HFFc6 (cell line): ENCODE results near the gene CHIC1. TPM values are rescaled to one million over a fixed set of nuclear protein-coding genes. Genes with fewer than 3 reads are reported as not detected.
"Not testable (repeated sequence)": the region's sequence is repeated elsewhere in the genome, so short reads cannot be mapped to it uniquely, and the experiment has no call there.

ENCODE experiments used
- DNase-seq: peaks from one replicate; pipeline ENCODE4 v3.0.0-alpha.2; 2018
- H3K27ac Mint-ChIP-seq: 2 replicates; pipeline ENCODE4 v1.8.0; 2020; ENCODE audit warnings: mild to moderate bottlenecking, mixed read lengths
- H3K27me3 Mint-ChIP-seq: 2 replicates; pipeline ENCODE4 v1.8.0; 2021; ENCODE audit warnings: mild to moderate bottlenecking, moderate library complexity, mixed read lengths; ENCODE audit not compliant: insufficient read depth
- H3K36me3 Mint-ChIP-seq: 2 replicates; pipeline ENCODE4 v1.8.0; 2021; ENCODE audit warnings: low read depth, mixed read lengths
- H3K4me1 Mint-ChIP-seq: 2 replicates; pipeline ENCODE4 v1.8.0; 2020; ENCODE audit warnings: low read depth, mixed read lengths
- H3K4me3 Mint-ChIP-seq: 2 replicates; pipeline ENCODE4 v1.8.0; 2020; ENCODE audit warnings: mild to moderate bottlenecking, moderate library complexity, mixed read lengths
- H3K9me3 Mint-ChIP-seq: 2 replicates; pipeline ENCODE4 v1.8.0; 2020; ENCODE audit warnings: mild to moderate bottlenecking, mixed read lengths
- CTCF ChIP-seq: fragments of 200-600 bp; sonication (generic); IDR thresholded peaks from 2 replicates; pipeline ENCODE4 v1.5.0; 2021; ENCODE audit warnings: antibody characterized with exemption, mild to moderate bottlenecking
- long read RNA-seq: library from polyadenylated mRNA; unstranded; transcript quantifications from one replicate; pipeline ENCODE4 v2.0.0, GENCODE V29; 2019
- total RNA-seq, 6 experiments: library from RNA; stranded (reverse); fragmentation: NEBNext Ultra II Directional; extraction: Animal tissue kit (Norgen Biotek cat#: 25700); gene quantifications; 2 replicates in 1 of 6; 3 replicates in 5 of 6; pipeline ENCODE4 v1.2.3, GENCODE V29; 2021

Gene CHIC1
- total RNA-seq: 10 to 100 TPM in 5 of 6 experiments, 1 to 10 TPM in 1; 9.6 to 12.0 (median 11.0) TPM
- long read RNA-seq, full-length matches to known transcripts: 1 of 4 reads
- long read RNA-seq, partial matches to known transcripts: 0 of 4 reads
- long read RNA-seq, other reads (novel, unspliced or antisense): 3 of 4 reads

- Mint-ChIP-seq H3K27me3 (no peaks in the 10 kb centered on the region), H3K9me3 (no peaks in the 10 kb centered on the region)
Measured at GRCh38 chrX:73562984-73563737, at the start of gene CHIC1. CHIC1 (plus strand) TSS chrX:73563197; CDS start chrX:73563285, 88 bp downstream.

GRCh38 chrX:73522823-73523222 lies 40.2 kb upstream of the CHIC1 start:
- H3K4me1 Mint-ChIP-seq, H3K36me3 Mint-ChIP-seq, H3K4me3 Mint-ChIP-seq, DNase-seq, H3K27me3 Mint-ChIP-seq, H3K9me3 Mint-ChIP-seq, H3K27ac Mint-ChIP-seq: not testable (repeated sequence)

More at GRCh38 chrX:73562984-73563737, at the start of gene CHIC1:
- H3K4me1 Mint-ChIP-seq: peaks cover 13% of the 10 kb centered on the region
- peak; percentile 51 for DNase-seq
- TF ChIP-seq CTCF: no peak
- no peaks in the 10 kb centered on the region for H3K36me3 Mint-ChIP-seq
- H3K4me3 Mint-ChIP-seq: peak within 1 kb of the TSS; percentile 95
- peak within 1 kb of the TSS; percentile 97 for H3K27ac Mint-ChIP-seq

- peaks cover 1% of the 10 kb centered on the region for H3K27me3 Mint-ChIP-seq
- no peak overlapping the region for H3K27ac Mint-ChIP-seq
- H3K4me3 Mint-ChIP-seq: no peak overlapping the region
- TF ChIP-seq CTCF: no peak
- no peaks in the 10 kb centered on the region for H3K4me1 Mint-ChIP-seq
- DNase-seq: no peak
- no peaks in the 10 kb centered on the region for H3K36me3 Mint-ChIP-seq
- H3K9me3 Mint-ChIP-seq: no peaks in the 10 kb centered on the region; the same call in 1 of the 2 replicates
Measured at GRCh38 chrX:73524906-73525305, 38.1 kb upstream of the CHIC1 start.

GRCh38 chrX:73525928-73526690 lies 36.9 kb upstream of the CHIC1 start:
- Mint-ChIP-seq H3K9me3 (no peaks in the 10 kb centered on the region; the same call in none of the 2 replicates), H3K27me3 (peaks cover 1% of the 10 kb centered on the region), H3K36me3 (no peaks in the 10 kb centered on the region), H3K4me3 (no peak overlapping the region), H3K4me1 (no peaks in the 10 kb centered on the region), H3K27ac (no peak overlapping the region)
- no peak for TF ChIP-seq CTCF
- no peak for DNase-seq

- H3K9me3 Mint-ChIP-seq: peaks cover 13% of the 10 kb centered on the region
- H3K36me3 Mint-ChIP-seq, H3K4me3 Mint-ChIP-seq, H3K27me3 Mint-ChIP-seq, DNase-seq, H3K4me1 Mint-ChIP-seq, H3K27ac Mint-ChIP-seq: not testable (repeated sequence)
Measured at GRCh38 chrX:73531655-73532054, 31.3 kb upstream of the CHIC1 start.

GRCh38 chrX:73556159-73556558 lies 6.8 kb upstream of the CHIC1 start:
- H3K4me3 Mint-ChIP-seq: no peak overlapping the region
- no peaks in the 10 kb centered on the region for H3K36me3 Mint-ChIP-seq
- no peaks in the 10 kb centered on the region for H3K4me1 Mint-ChIP-seq
- H3K27ac Mint-ChIP-seq: no peak overlapping the region
- no peak for TF ChIP-seq CTCF
- H3K27me3 Mint-ChIP-seq: no peaks in the 10 kb centered on the region
- H3K9me3 Mint-ChIP-seq: no peaks in the 10 kb centered on the region
- DNase-seq: no peak
